IMR-90 (cell line): ENCODE measurements around the gene CLDN15. TPM values are rescaled to one million over a fixed set of nuclear protein-coding genes. Genes with fewer than 3 reads are reported as not detected.

Source experiments
- ATAC-seq: fragments of 200-7000 bp; cut with Tn5 transposase; 2 replicates; pipeline ENCODE4 v1.9.1; 2020; ENCODE audit warnings: low read depth, mild to moderate bottlenecking, moderate library complexity
- BruUV-seq: library from RNA; stranded (reverse); fragments of 400-500 nt; replicated peaks from 2 replicates; lab custom pipeline; 2021; lab: Mats Ljungman, UMichigan
- CTCF ChIA-PET: fragments of 300-600 bp; formaldehyde crosslinking; extraction: SDS; loops from one replicate; lab custom pipeline; 2021; ENCODE audit warnings: antibody characterized with exemption; lab: Yijun Ruan, JAX
- POLR2A ChIA-PET: fragments of 300-600 bp; sonication (Branson Sonifier 250); formaldehyde crosslinking; loops from one replicate; lab custom pipeline; 2022; ENCODE audit warnings: antibody characterized with exemption; ENCODE audit not compliant: unreplicated experiment; lab: Charles Lee
- DNase-seq: peaks from one replicate; pipeline ENCODE4 v3.0.0; 2013
- H2AFZ ChIP-seq: replicated peaks from 2 replicates; pipeline ENCODE3; 2013; ENCODE audit warnings: low read length, mild to moderate bottlenecking; ENCODE audit not compliant: poor library complexity
- H2AK5ac ChIP-seq: 2 replicates; pipeline ENCODE4 v1.6.1; 2013; ENCODE audit warnings: low read depth, low read length, inconsistent platforms
- H2AK9ac ChIP-seq: replicated peaks from 2 replicates; pipeline ENCODE3; 2013; ENCODE audit warnings: mild to moderate bottlenecking, low read depth, low read length, moderate library complexity; ENCODE audit not compliant: poor library complexity
- H2BK120ac ChIP-seq: 2 replicates; pipeline ENCODE4 v1.6.1; 2013; ENCODE audit warnings: low read depth, low read length, inconsistent platforms
- H2BK15ac ChIP-seq: 3 replicates; pipeline ENCODE4 v1.6.1; 2013; ENCODE audit warnings: low read depth, low read length, inconsistent platforms
- H2BK20ac ChIP-seq: 2 replicates; pipeline ENCODE4 v1.6.1; 2013; ENCODE audit warnings: low read depth, mild to moderate bottlenecking, inconsistent platforms, low read length, moderate library complexity
- H2BK5ac ChIP-seq: 2 replicates; pipeline ENCODE4 v1.6.1; 2013; ENCODE audit warnings: mild to moderate bottlenecking, low read depth, low read length, inconsistent platforms; ENCODE audit not compliant: poor library complexity, severe bottlenecking
- H3K14ac ChIP-seq: replicated peaks from 2 replicates; pipeline ENCODE4 v1.6.1; 2013; ENCODE audit warnings: low read depth, low read length, inconsistent platforms
- H3K18ac ChIP-seq: 2 replicates; pipeline ENCODE4 v1.6.1; 2013; ENCODE audit warnings: low read depth, low read length, control low read depth
- H3K23ac ChIP-seq: 2 replicates; pipeline ENCODE4 v1.6.1; 2013; ENCODE audit warnings: low read depth, low read length, inconsistent platforms
- H3K27ac ChIP-seq: 2 replicates; pipeline ENCODE4 v1.5.1; 2013; ENCODE audit warnings: mild to moderate bottlenecking, control low read depth, low read length; ENCODE audit not compliant: insufficient read depth
- H3K27me3 ChIP-seq: 2 replicates; pipeline ENCODE4 v1.6.1; 2013; ENCODE audit warnings: low read length; ENCODE audit not compliant: control insufficient read depth, insufficient read depth
- H3K36me3 ChIP-seq: 2 replicates; pipeline ENCODE4 v1.6.1; 2013; ENCODE audit warnings: low read length, mixed read lengths; ENCODE audit not compliant: control insufficient read depth, insufficient read depth
- H3K4ac ChIP-seq: 2 replicates; pipeline ENCODE4 v1.6.1; 2013; ENCODE audit warnings: low read depth, low read length, inconsistent platforms
- H3K4me1 ChIP-seq: 2 replicates; pipeline ENCODE4 v1.6.1; 2013; ENCODE audit warnings: low read length, mixed read lengths; ENCODE audit not compliant: control insufficient read depth, insufficient read depth
- H3K4me2 ChIP-seq: 2 replicates; pipeline ENCODE4 v1.6.1; 2013; ENCODE audit warnings: low read depth, mild to moderate bottlenecking, control low read depth, low read length, moderate library complexity
- H3K4me3 ChIP-seq: 2 replicates; pipeline ENCODE4 v1.5.1; 2013; ENCODE audit warnings: low read depth, mild to moderate bottlenecking, control low read depth, low read length, moderate library complexity; ENCODE audit not compliant: insufficient read depth
- H3K56ac ChIP-seq: 2 replicates; pipeline ENCODE4 v1.6.1; 2013; ENCODE audit warnings: low read length, inconsistent platforms; ENCODE audit not compliant: insufficient read depth; ENCODE audit errors: extremely low read depth
- H3K79me1 ChIP-seq, 2 experiments: 2 replicates each; pipeline ENCODE4 v1.6.1; 2013; ENCODE audit warnings: low read length in 2 of 2, inconsistent platforms in 1 of 2, low read depth in 1 of 2
- H3K9ac ChIP-seq: 2 replicates; pipeline ENCODE4 v1.6.1; 2013; ENCODE audit warnings: low read depth, low read length, control low read depth
- H3K9me1 ChIP-seq: 2 replicates; pipeline ENCODE4 v1.6.1; 2013; ENCODE audit warnings: low read length, inconsistent platforms; ENCODE audit not compliant: insufficient read depth
- H3K9me3 ChIP-seq: 2 replicates; pipeline ENCODE4 v1.6.1; 2013; ENCODE audit warnings: low read length; ENCODE audit not compliant: control insufficient read depth, insufficient read depth
- H4K20me1 ChIP-seq: 2 replicates; pipeline ENCODE4 v1.6.1; 2013; ENCODE audit warnings: low read length, inconsistent platforms; ENCODE audit not compliant: insufficient read depth
- H4K5ac ChIP-seq: 2 replicates; pipeline ENCODE4 v1.6.1; 2013; ENCODE audit warnings: mild to moderate bottlenecking, low read depth, low read length, control low read depth
- H4K8ac ChIP-seq, 2 experiments: 2 replicates each; pipeline ENCODE4 v1.6.1; 2013; ENCODE audit warnings: low read depth in 2 of 2, low read length in 2 of 2, control low read depth in 1 of 2, inconsistent platforms in 1 of 2
- H4K91ac ChIP-seq: 2 replicates; pipeline ENCODE4 v1.6.1; 2013; ENCODE audit warnings: low read depth, low read length, inconsistent platforms; ENCODE audit not compliant: insufficient read depth
- CEBPB ChIP-seq: IDR thresholded peaks from 2 replicates; pipeline ENCODE4 v1.6.1; 2012; ENCODE audit warnings: low read depth, low read length, improper control_type of control experiment
- CHD1 ChIP-seq: IDR thresholded peaks from 2 replicates; pipeline ENCODE4 v1.6.1; 2012; ENCODE audit warnings: low read depth, low read length, improper control_type of control experiment
- FOS ChIP-seq: fragments of 150-350 bp; IDR thresholded peaks from 2 replicates; pipeline ENCODE4 v1.6.1; 2016; ENCODE audit warnings: low read depth, low read length
- NFE2L2 ChIP-seq: fragments of 150-350 bp; IDR thresholded peaks from 2 replicates; pipeline ENCODE4 v1.6.1; 2016; ENCODE audit warnings: low read depth, mild to moderate bottlenecking, low read length
- POLR2A ChIP-seq: IDR thresholded peaks from 2 replicates; pipeline ENCODE4 v1.6.1; 2012; ENCODE audit warnings: mild to moderate bottlenecking, low read depth, low read length
- RAD21 ChIP-seq: IDR thresholded peaks from 2 replicates; pipeline ENCODE4 v1.6.1; 2012; ENCODE audit warnings: low read length, improper control_type of control experiment
- RFX5 ChIP-seq: IDR thresholded peaks from 2 replicates; pipeline ENCODE4 v1.8.0; 2012; ENCODE audit warnings: low read depth, mild to moderate bottlenecking, low read length, moderate library complexity
- SMC3 ChIP-seq: fragments of 150-350 bp; IDR thresholded peaks from 2 replicates; pipeline ENCODE4 v1.6.1; 2016; ENCODE audit warnings: low read depth, mild to moderate bottlenecking, antibody characterized with exemption, low read length, moderate library complexity
- WGBS, 2 experiments: methylation state at CpG; one replicate each; pipeline versions ENCODE4 v1.1.5 to v1.1.7; 2013; ENCODE audit warnings: missing lambda C conversion rate in 2 of 2; ENCODE audit not compliant: insufficient read length in 1 of 2; ENCODE audit errors: extremely low coverage in 2 of 2; 5-methylcytosine and 5-hydroxymethylcytosine counted together
- dilution Hi-C: fragments of 300-500 bp; cut with HindIII; formaldehyde crosslinking; loops from one replicate; pipeline ENCODE4 v1.14.3; 2018; ENCODE audit warnings: low sequenced_read_pairs; ENCODE audit not compliant: unreplicated experiment
- in situ Hi-C: fragments of 300-500 bp; cut with MboI; formaldehyde crosslinking; loops from 3 replicates; pipeline ENCODE4 v1.14.3; 2019; ENCODE audit warnings: low sequenced_read_pairs, inconsistent platforms, mixed read lengths
- intact Hi-C: fragments of 100-400 bp; cut with micrococcal nuclease; formaldehyde crosslinking; loops from 2 replicates; pipeline ENCODE4 v1.10.0; 2022
- polyA plus RNA-seq, 3 experiments: library from polyadenylated mRNA; depleted of rRNA; stranded (reverse); fragments of >200 nt; gene quantifications; 2 replicates each; pipeline ENCODE4 v1.2.3, GENCODE V29; 2012; ENCODE audit warnings: low replicate concordance in 1 of 3
- total RNA-seq: library from RNA; depleted of rRNA; stranded (reverse); fragments of >200 nt; gene quantifications from 2 replicates; pipeline ENCODE4 v1.2.3, GENCODE V29; 2012
- TF ChIP-seq, protein P1 (sequence below): fragments of 150-350 bp; IDR thresholded peaks from 2 replicates; pipeline ENCODE4 v1.6.1; 2017; ENCODE audit warnings: mild to moderate bottlenecking, antibody characterized with exemption, low read length, low read depth
- TF ChIP-seq, protein P2 (sequence below): fragments of 150-350 bp; IDR thresholded peaks from 2 replicates; pipeline ENCODE4 v1.6.1; 2016; ENCODE audit warnings: low read depth, mild to moderate bottlenecking, low read length, moderate library complexity, borderline replicate concordance

The CLDN15 gene
- total and polyA plus RNA-seq, 2 of the 4 experiments (the other 2 are of a cell fraction): 0.72 to 5.4 TPM

DNA sequence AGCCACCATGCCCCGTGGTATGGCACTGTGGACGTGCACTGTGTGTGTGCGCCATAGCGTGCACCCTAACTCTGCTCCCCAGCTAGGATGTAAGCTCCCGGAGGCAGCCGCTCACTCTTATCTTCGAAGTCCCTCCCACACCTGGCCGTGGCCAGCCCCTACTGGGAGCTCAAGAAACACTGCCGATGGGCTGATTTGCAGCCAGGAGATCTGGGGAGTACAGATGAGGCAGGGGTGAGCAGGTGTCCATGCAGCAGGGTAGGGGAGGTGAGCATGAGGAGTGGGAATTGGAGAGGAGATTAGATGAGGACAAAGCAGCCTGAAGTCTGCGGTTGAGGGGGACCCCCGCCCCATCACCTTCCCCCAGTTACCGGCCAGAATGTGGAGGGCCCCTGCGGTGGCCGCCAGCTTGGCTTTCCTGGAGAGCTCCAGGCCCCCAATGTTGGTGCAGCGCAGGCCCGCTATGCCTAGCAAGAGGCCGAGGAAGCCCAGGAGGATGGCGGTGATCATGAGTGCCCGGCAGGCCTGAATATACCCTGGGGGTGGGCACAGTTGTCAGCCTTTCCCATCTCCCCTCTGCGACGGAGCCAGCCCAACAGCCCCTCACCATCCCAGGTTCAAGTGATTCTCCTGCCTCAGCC is 3.6 kb downstream of the CLDN15 start:
- no TSS peak for BruUV-seq
- peaks cover 12% of the 10 kb centered on the region for H4K20me1 ChIP-seq
- no peak overlapping the region for H3K56ac ChIP-seq
- H2BK120ac ChIP-seq: no peak overlapping the region
- no peak for TF ChIP-seq CEBPB
- TF ChIP-seq FOS: no peak
- no peak for TF ChIP-seq CHD1
- TF ChIP-seq, protein P1, sequence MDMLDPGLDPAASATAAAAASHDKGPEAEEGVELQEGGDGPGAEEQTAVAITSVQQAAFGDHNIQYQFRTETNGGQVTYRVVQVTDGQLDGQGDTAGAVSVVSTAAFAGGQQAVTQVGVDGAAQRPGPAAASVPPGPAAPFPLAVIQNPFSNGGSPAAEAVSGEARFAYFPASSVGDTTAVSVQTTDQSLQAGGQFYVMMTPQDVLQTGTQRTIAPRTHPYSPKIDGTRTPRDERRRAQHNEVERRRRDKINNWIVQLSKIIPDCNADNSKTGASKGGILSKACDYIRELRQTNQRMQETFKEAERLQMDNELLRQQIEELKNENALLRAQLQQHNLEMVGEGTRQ: no peak
- no peak for TF ChIP-seq SMC3
- no peak for TF ChIP-seq RAD21
- TF ChIP-seq NFE2L2: no peak
- TF ChIP-seq RFX5: no peak
- no peak for TF ChIP-seq POLR2A
- TF ChIP-seq, protein P2, sequence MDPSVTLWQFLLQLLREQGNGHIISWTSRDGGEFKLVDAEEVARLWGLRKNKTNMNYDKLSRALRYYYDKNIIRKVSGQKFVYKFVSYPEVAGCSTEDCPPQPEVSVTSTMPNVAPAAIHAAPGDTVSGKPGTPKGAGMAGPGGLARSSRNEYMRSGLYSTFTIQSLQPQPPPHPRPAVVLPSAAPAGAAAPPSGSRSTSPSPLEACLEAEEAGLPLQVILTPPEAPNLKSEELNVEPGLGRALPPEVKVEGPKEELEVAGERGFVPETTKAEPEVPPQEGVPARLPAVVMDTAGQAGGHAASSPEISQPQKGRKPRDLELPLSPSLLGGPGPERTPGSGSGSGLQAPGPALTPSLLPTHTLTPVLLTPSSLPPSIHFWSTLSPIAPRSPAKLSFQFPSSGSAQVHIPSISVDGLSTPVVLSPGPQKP: no peak
- H4K91ac ChIP-seq: no peak overlapping the region
- no peak overlapping the region for H2BK20ac ChIP-seq
- no peak overlapping the region for H3K23ac ChIP-seq
- H3K14ac ChIP-seq: no peak overlapping the region
- H3K36me3 ChIP-seq: peaks cover 20% of the 10 kb centered on the region
- H3K9me3 ChIP-seq: no peaks in the 10 kb centered on the region
- no peak overlapping the region for H3K9ac ChIP-seq
- no peak overlapping the region for H4K8ac ChIP-seq
- peaks cover 8% of the 10 kb centered on the region for H3K4me1 ChIP-seq
- H3K18ac ChIP-seq: no peak overlapping the region
- H3K4me3 ChIP-seq: no peak overlapping the region
- ATAC-seq: no peak
- H3K9me1 ChIP-seq: peaks cover 4% of the 10 kb centered on the region
- H2AK5ac ChIP-seq: no peak overlapping the region
- H4K5ac ChIP-seq: no peak overlapping the region
- in situ Hi-C loops (no loop called here), intact Hi-C loops (no loop called here), dilution Hi-C loops (no loop called here)
- H2AFZ ChIP-seq: no peak overlapping the region
- 39% methylated on average over 2 of the region's 21 CpGs; no CpG with 5 or more reads in 1 of the 2 experiments for WGBS, 2 experiments
- H3K27ac ChIP-seq: no peak overlapping the region
- no peak overlapping the region for H3K4ac ChIP-seq
- DNase-seq: no peak
- no peak overlapping the region for H2AK9ac ChIP-seq
- H3K79me1 ChIP-seq: peaks cover 0 to 18% of the 10 kb centered on the region in 2 experiments; a peak in 2 of 4 replicates
- H3K27me3 ChIP-seq: no peaks in the 10 kb centered on the region
- H2BK15ac ChIP-seq: no peak overlapping the region
- ChIA-PET POLR2A (no interaction called here), CTCF (no interaction called here)
- H3K4me2 ChIP-seq: no peak overlapping the region
- no peak overlapping the region for H2BK5ac ChIP-seq
